Ectodermal cell (in vitro differentiated cells): ENCODE data around the gene FAM193B.
"Not testable (repeated sequence)": the region's sequence is repeated elsewhere in the genome, so short reads cannot be mapped to it uniquely, and the experiment has no call there.

ENCODE experiments used
- H3K27ac ChIP-seq: 2 replicates; pipeline ENCODE4 v1.7.0; 2013; ENCODE audit warnings: mild to moderate bottlenecking, low read depth, low read length; ENCODE audit not compliant: insufficient read depth, poor library complexity, severe bottlenecking
- H3K27me3 ChIP-seq: 2 replicates; pipeline ENCODE4 v1.7.0; 2013; ENCODE audit warnings: mild to moderate bottlenecking, low read length; ENCODE audit not compliant: insufficient read depth, control insufficient read depth, poor library complexity, severe bottlenecking
- H3K36me3 ChIP-seq: one replicate; pipeline ENCODE4 v1.7.0; 2013; ENCODE audit warnings: low read length; ENCODE audit not compliant: control insufficient read depth, insufficient read depth
- H3K4me1 ChIP-seq: one replicate; pipeline ENCODE4 v1.7.0; 2013; ENCODE audit warnings: low read length; ENCODE audit not compliant: control insufficient read depth, insufficient read depth
- H3K4me3 ChIP-seq: 2 replicates; pipeline ENCODE4 v1.7.0; 2013; ENCODE audit warnings: low read depth, low read length, control low read depth; ENCODE audit not compliant: insufficient read depth
- H3K9me3 ChIP-seq: 2 replicates; pipeline ENCODE4 v1.7.0; 2013; ENCODE audit warnings: mild to moderate bottlenecking, low read length, moderate library complexity; ENCODE audit not compliant: control insufficient read depth
- WGBS, 2 experiments: methylation state at CpG; one replicate each; pipeline ENCODE4 v1.1.7; 2013; ENCODE audit warnings: missing lambda C conversion rate in 2 of 2; 5-methylcytosine and 5-hydroxymethylcytosine counted together

FAM193B gene

DNA sequence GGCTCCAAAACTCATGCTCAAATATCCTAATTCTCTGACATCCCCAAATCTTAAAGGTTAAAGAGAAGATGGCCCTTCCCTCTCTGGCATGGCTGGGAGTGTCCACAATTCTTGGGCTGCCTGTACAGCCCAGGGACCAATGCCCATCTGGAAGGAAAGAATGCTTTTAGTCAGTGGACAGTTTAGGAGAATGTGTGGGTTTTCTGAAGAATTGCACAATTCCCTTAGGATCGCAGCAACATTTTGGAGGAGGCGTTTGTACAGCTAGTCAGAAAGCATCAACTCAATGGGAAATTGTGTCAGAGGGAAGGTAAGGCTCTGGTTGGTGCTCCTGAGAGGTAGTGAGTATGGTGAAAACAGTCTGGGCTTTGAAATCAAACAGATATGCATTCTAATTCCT lies 15.0 kb downstream of the FAM193B start:
- Histone ChIP-seq H3K4me3 (no peak overlapping the region), H3K9me3 (no peaks in the 10 kb centered on the region), H3K27ac (no peak overlapping the region), H3K36me3 (peaks cover 39% of the 10 kb centered on the region), H3K27me3 (no peaks in the 10 kb centered on the region), H3K4me1 (peaks cover 11% of the 10 kb centered on the region)
- WGBS, 2 experiments, result 97% methylated on average over 2 of the region's 2 CpGs

DNA sequence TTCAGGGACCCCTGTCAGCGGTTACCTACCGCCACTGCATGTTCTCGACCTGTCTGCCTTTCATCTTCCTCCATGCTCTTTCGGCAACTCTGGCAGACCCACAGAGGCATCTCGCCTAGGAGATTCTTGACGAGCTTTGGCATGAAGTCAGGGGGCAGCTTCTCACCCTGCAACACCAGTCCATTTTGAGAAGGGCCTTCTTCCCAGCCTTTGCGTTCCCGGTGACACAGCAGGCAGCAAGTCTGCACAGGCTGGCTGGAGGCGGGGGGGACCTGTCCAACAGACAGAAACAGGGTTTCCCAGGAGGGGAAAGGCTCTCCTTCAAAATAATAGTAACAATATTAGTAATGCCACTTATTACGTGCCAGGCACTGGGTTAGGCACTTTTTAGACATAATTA lies 15.5 kb downstream of the FAM193B start:
- no peaks in the 10 kb centered on the region for H3K9me3 ChIP-seq
- no peak overlapping the region for H3K27ac ChIP-seq
- peaks cover 11% of the 10 kb centered on the region for H3K4me1 ChIP-seq
- no peaks in the 10 kb centered on the region for H3K27me3 ChIP-seq
- H3K36me3 ChIP-seq, result peaks cover 39% of the 10 kb centered on the region
- WGBS, 2 experiments, result 96 to 97% methylated on average over 10 of the region's 10 CpGs
- H3K4me3 ChIP-seq, result no peak overlapping the region

DNA sequence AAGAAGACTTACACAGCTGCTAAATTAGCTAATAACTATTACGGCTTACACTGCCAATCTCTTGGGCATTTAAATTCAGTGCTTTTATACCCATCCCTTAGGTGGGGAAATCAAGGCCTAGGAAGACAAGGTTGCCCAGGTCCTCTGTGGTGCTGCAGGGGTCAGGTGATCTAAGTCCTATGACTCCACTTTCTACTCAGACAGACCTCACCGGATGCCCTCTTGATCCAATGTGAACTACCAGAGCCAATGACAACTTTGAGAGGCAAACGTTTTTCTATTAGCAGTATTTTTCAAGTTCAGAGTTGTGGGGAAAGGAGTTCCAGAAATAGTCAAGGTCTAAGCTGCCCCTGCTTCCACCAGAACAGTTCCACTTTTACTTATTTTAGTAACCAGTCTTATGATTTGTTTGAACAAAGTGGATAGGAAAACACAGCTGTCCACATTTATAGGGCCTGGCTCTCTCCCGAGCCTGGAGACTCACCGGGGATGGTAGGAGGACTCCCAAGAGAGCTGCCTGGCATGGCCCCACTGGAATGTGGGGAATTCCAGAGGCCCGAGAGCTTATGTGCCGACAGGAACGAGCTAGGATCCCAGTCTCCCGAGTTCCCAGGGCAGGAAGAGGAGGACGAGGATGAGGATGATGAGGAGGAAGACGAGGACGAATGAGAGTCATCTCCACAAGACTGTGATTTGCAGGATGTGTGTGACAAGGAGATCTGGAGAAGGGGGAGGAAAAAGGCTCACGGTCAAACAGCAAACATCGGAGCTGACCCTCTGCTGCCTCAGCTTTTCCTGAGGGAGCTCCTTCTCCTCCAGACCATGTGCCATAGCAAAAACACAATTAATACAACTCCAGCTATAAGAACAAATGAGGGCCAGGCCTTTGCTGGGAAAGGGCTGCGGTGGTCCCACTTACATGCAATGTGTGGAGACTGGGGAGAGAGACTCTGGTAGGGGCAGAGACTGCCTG lies 16.7 kb downstream of the FAM193B start:
- Histone ChIP-seq H3K4me1 (peaks cover 2% of the 10 kb centered on the region), H3K9me3 (no peaks in the 10 kb centered on the region), H3K36me3 (peaks cover 36% of the 10 kb centered on the region), H3K27me3 (no peaks in the 10 kb centered on the region), H3K27ac (no peak overlapping the region), H3K4me3 (no peak overlapping the region)
- WGBS, 2 experiments, result 78 to 81% methylated on average over 15 of the region's 15 CpGs

DNA sequence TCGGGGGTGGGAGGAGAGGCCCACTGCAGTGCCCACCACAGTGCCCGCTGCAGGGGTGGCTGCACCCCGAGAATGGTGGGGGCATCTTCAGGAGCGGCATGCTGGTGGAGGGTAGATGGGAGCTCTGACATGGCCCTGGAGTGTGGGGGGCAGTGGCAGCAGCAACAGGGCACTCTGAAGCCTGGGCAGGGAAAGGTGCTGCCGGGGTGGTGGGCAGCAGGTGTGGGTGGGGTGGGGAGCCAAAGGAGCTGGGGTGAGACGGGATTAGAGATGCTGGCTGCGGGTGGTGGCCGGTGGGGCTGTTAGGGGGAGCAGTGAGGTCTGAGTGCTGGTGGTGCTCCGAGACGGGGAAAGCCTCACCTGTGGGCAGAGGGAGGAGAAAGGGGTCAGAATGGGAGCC lies 18.0 kb downstream of the FAM193B start:
- Histone ChIP-seq H3K27me3 (no peaks in the 10 kb centered on the region), H3K9me3 (no peaks in the 10 kb centered on the region), H3K36me3 (peaks cover 30% of the 10 kb centered on the region), H3K27ac (no peak overlapping the region), H3K4me1 (no peaks in the 10 kb centered on the region), H3K4me3 (no peak overlapping the region)
- 93 to 96% methylated on average over 10 of the region's 10 CpGs for WGBS, 2 experiments

DNA sequence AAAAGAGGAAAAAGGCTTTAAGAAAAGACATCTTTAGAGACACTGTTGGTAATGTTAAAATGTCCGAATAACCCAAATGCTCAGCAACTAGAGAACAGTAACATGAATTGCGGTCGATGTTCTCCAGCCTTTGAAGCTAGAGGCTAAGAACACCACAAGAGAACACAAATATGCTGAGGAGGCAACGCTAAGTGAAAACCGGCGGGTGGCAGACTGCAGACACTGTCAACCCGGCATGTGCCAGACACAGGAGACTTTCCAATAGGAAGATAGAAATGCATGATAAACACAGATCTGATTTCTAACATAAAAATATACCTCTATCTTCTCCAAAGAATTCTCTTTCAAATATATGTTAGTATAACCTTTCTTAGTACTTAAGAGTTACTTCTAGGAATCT lies 19.2 kb downstream of the FAM193B start:
- WGBS, 2 experiments, result 93 to 97% methylated on average over 7 of the region's 7 CpGs
- no peak overlapping the region for H3K4me3 ChIP-seq
- H3K27me3 ChIP-seq, result no peaks in the 10 kb centered on the region
- H3K4me1 ChIP-seq, result no peaks in the 10 kb centered on the region
- H3K9me3 ChIP-seq, result no peaks in the 10 kb centered on the region
- H3K36me3 ChIP-seq, result peaks cover 36% of the 10 kb centered on the region
- H3K27ac ChIP-seq, result no peak overlapping the region

DNA sequence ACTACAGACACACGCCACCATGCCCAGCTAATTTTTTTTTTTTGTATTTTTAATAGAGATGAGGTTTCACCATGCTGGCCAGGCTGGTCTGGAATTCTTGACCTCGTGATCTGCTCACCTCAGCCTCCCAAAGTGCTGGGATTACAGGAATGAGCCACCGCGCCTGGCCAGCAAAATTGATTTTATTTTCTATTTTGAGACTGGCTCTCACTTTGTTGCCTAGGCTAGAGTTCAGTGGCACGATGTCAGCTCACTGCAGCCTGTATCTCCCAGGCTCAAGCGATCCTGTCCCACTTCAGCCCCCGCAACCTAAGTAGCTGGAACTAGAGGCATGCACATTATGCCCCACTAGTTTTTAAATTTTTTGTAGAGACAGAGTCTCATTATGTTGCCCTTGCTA lies 19.9 kb downstream of the FAM193B start:
- not testable (repeated sequence) for H3K27me3 ChIP-seq, H3K4me1 ChIP-seq, H3K27ac ChIP-seq, H3K4me3 ChIP-seq, H3K9me3 ChIP-seq
- peaks cover 42% of the 10 kb centered on the region for H3K36me3 ChIP-seq
- WGBS, 2 experiments, result 95 to 96% methylated on average over 7 of the region's 7 CpGs

DNA sequence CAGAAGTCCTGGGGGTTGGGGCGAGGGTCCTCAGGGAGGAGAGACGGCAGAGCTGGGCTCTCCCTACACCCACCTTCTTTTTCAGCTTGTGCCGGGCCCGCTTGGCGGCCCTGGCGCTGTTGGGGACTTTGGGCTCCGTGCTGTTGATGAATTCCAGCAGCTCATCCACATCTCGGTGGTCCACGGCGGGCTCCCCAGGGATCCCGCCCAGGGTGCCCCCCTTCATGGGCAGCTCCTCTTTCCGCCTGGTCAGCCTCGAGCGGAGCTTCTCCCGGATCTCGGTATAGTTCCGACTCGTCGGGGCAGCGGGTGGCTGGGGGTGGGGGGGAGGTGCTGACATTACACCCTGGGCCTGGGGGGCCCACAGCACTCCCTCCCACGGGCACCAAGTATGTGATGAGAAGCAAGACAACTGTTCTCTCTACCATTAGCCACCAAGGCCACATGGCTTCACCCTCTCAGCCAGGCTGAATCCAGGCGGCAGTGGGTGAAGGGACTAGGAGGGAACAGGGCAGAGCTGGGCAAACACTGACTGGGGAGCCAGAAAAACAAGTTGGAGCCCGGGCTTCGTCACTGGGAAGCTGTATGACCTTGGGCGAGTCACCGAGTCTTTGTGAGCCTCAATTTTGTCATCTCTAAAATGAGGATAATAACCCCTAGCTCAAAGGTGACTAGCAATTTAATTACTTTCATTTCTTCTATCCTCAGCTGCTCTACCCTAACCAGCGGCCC lies 23.0 kb downstream of the FAM193B start:
- 94 to 95% methylated on average over 27 of the region's 27 CpGs for WGBS, 2 experiments
- Histone ChIP-seq H3K36me3 (peaks cover 31% of the 10 kb centered on the region), H3K27me3 (no peaks in the 10 kb centered on the region), H3K9me3 (no peaks in the 10 kb centered on the region), H3K27ac (no peak overlapping the region), H3K4me1 (no peaks in the 10 kb centered on the region), H3K4me3 (no peak overlapping the region)

DNA sequence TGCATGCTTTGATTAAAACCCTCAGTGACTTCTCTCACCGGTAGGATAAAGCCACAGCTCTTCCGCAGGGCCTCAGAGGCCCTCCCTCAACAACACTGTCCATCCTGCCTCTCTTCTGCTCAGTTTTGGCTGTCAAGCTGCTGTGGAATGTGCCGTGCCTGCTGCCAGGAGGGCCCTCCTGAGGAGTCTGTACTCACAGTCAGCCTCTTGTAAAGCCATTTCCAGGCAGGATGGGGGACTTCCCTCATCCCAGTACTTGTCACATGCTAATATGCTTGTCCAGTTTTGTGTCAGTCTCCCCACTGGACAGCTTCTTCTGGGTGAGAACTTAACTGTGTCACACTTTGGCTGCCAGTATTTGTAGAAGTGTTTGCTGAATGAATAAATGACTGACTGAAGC lies 23.7 kb downstream of the FAM193B start:
- 90 to 93% methylated on average over 3 of the region's 3 CpGs for WGBS, 2 experiments
- Histone ChIP-seq H3K9me3 (no peaks in the 10 kb centered on the region), H3K27me3 (no peaks in the 10 kb centered on the region), H3K36me3 (peaks cover 28% of the 10 kb centered on the region), H3K4me3 (no peak overlapping the region), H3K27ac (no peak overlapping the region), H3K4me1 (no peaks in the 10 kb centered on the region)

DNA sequence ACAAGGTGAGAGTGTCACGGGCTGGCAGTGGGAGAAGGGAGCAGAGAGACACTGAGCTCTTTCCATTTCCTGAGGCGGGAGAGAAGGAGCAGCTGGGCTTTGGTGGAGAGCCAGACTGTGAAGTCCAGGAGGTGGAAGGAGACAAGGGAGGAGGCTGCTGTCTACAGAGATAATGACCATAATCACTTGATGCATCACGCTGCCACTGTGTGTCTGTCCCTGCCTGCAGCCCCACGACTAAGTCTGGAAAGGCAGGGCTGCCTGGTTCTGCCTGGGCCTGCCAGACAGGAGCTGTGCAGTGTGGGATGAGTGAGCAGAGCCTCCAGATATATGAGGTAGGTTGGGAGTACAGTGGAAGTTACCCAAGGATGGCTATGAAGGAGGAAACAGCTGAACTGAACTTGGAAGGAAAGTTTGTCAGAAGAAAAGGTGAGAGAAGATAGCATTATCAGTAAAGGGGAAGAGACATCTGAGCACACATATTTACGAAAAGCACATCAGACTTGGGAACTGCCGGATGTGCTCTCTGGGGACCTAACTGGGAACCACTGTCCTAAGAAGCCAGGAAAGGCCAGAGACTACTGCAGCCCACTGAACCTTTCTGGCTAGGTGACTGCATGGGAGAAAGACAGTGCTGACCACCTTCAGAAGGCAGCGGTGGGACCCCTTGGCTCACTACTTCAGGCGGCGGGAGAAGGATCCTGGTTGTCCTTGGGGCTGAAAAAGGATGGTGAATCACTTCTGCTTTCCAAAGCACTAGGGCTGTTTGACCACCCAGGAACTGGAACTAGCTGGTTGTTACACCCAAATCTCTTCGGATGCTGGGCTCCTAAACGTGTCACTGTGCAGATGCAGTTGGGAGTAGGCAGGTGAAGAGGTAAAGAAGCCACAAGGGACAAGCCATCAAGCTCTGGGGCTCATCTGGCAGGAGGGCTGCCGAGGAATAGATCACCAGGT lies 24.8 kb downstream of the FAM193B start:
- Histone ChIP-seq H3K36me3 (peaks cover 33% of the 10 kb centered on the region), H3K4me3 (no peak overlapping the region), H3K27ac (no peak overlapping the region), H3K27me3 (no peaks in the 10 kb centered on the region), H3K9me3 (no peaks in the 10 kb centered on the region), H3K4me1 (no peaks in the 10 kb centered on the region)
- 95% methylated on average over 12 of the region's 12 CpGs for WGBS, 2 experiments
